Effector memory CD8-positive, alpha-beta T cell (primary cell): ENCODE results near the gene UCKL1.
A peak's percentile ranks its signal among the peaks of the same experiment; 100 is the strongest.

ENCODE experiments used
- ATAC-seq: fragments of 150-1000 bp; cut with Tn5 transposase; replicated peaks from 2 replicates; pipeline ENCODE4 v1.10.0; 2021; ENCODE audit warnings: mild to moderate bottlenecking, moderate library complexity
- DNase-seq, 3 experiments: peaks; one replicate each; pipeline ENCODE4 v3.0.0; 2021
- H3K27ac Mint-ChIP-seq, 2 donors: one replicate each; pipeline ENCODE4 v1.8.0; 2022; ENCODE audit warnings: mild to moderate bottlenecking in 2 of 2, mixed read lengths in 2 of 2, moderate library complexity in 2 of 2
- H3K27me3 Mint-ChIP-seq, 2 donors: one replicate each; pipeline ENCODE4 v1.8.0; 2022; ENCODE audit warnings: mixed read lengths in 2 of 2
- H3K36me3 Mint-ChIP-seq: one replicate; pipeline ENCODE4 v1.8.0; 2022; ENCODE audit warnings: mild to moderate bottlenecking, moderate library complexity, mixed read lengths; ENCODE audit not compliant: insufficient read depth
- H3K4me1 Mint-ChIP-seq, 2 donors: one replicate each; pipeline ENCODE4 v1.8.0; 2022; ENCODE audit warnings: low read depth in 2 of 2, mixed read lengths in 2 of 2
- H3K4me3 Mint-ChIP-seq, 2 donors: one replicate each; pipeline ENCODE4 v1.8.0; 2022; ENCODE audit warnings: mild to moderate bottlenecking in 2 of 2, mixed read lengths in 2 of 2, moderate library complexity in 2 of 2
- H3K9me3 Mint-ChIP-seq, 2 donors: one replicate each; pipeline ENCODE4 v1.8.0; 2022; ENCODE audit warnings: mixed read lengths in 2 of 2

The UCKL1 gene

DNA sequence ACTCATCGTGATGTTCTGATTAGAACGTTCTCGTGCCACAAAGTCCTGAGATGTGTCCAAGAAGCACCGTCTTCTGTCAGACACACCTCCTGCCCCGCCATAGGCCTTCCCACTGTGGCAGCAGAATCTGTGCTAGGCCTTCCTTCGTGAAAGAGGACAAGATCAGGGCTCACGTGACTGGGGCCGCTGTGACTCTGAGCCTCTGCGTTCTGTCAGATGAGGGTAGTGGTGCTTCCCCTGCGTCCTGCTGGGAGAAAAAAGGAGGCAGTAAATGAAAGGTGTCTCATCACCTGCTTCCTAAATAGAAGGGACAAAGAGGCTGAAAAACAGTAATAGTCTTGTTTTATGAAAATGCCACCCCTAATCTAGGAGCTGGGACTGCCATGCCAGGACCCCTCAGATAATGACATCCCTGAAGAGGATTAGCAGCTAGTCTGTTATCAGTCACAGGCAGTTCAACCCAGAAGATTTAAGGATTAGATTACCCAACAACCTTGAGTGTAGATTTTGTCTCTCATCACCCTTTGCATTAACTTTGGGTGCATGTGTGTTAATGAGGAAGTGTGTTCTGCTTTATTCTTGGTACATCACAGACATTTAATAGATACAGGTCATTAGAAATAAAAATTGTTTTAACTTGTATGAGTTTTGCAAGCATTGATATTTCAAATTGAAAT is 57.2 kb downstream of the UCKL1 start:
- no peaks in the 10 kb centered on the region for H3K9me3 Mint-ChIP-seq
- H3K4me3 Mint-ChIP-seq, result no peak overlapping the region
- H3K36me3 Mint-ChIP-seq, result peaks cover 41% of the 10 kb centered on the region
- H3K27ac Mint-ChIP-seq, result peak overlapping the region in 1 of 2 donors; percentile 96
- DNase-seq (no peak), ATAC-seq (no peak)
- H3K27me3 Mint-ChIP-seq, result no peaks in the 10 kb centered on the region
- peaks cover 47 to 51% of the 10 kb centered on the region in 2 donors for H3K4me1 Mint-ChIP-seq

DNA sequence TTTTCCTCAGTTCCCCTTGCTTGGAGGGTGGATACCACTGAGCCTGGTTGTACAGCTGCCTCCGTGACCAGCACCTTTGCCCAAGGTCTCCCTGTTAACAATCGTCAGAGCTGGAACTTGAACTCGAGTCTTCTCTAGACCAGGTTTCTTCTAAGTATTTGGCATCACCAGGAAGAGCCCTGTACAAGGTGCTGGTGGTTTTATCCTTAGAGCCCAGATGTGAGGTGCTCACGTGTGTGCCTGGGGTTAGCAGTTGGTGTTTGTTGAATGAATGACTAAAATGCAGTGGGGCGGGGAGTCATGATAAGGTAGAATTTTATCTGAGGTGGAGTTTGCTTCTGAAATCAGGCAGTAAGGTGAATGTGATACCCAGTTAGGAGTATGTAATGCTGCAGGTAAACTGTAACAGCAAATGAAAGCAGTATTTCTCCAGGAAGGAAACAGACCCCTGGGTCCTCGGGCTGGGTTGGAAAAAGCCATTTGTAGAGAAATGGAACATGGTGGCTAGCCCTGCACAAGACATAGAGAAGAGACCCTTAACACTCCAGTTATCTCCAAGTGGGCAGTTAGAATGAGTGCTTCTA is 58.1 kb downstream of the UCKL1 start:
- ATAC-seq (no peak), DNase-seq (no peak)
- H3K4me1 Mint-ChIP-seq, result peaks cover 44 to 50% of the 10 kb centered on the region in 2 donors
- no peaks in the 10 kb centered on the region for H3K27me3 Mint-ChIP-seq
- H3K27ac Mint-ChIP-seq, result peak overlapping the region; percentile 72 to 96
- peak overlapping the region; percentile 61 to 92 for H3K4me3 Mint-ChIP-seq
- no peaks in the 10 kb centered on the region for H3K9me3 Mint-ChIP-seq
- peaks cover 36% of the 10 kb centered on the region for H3K36me3 Mint-ChIP-seq

DNA sequence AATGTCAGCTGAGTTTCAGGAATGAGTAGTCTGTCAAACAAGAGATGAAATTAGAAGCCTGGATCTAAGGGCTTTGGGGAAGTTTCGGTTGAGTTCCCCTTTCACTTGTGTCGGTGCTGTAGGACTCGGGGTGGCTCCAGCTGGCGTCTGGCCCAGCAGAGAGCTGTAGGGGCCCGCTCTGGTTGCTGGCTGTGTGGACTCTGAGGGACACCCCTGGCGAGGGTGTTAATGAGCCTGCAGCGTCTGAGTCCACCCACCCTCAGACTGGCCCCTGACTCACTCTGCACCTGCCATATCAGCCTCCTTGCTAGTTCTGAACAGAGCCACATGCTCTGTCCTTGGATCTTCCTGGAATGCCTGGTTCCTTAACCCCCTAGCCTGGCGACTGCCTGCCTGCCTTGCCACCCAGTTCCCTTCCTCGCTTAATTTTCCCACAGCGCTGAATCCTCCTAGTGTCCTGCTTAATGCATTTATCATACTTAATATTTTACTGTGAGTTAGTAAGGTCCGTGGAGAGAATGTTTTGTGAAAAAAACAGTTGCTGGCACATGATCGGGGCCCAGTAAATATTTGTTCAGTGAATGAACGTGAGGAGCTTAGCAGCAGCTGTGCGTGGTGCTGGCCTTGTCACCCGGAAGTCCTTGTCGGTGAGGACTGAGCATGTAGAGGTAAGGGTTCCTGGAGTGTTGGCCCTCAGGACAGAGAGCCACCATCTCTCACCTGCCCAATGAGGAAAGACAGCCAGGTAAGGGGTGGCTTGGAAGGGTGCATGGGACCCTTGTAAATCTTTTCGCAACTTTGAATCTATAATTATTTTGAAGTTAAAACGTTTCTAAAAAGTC is 59.7 kb downstream of the UCKL1 start:
- DNase-seq (peak in 2 of 3 experiments; percentile 14 to 19), ATAC-seq (peak; percentile 24)
- peak overlapping the region; percentile 82 to 92 for H3K4me3 Mint-ChIP-seq
- no peaks in the 10 kb centered on the region for H3K27me3 Mint-ChIP-seq
- peak overlapping the region; percentile 95 to 96 for H3K27ac Mint-ChIP-seq
- no peaks in the 10 kb centered on the region for H3K9me3 Mint-ChIP-seq
- peaks cover 31% of the 10 kb centered on the region for H3K36me3 Mint-ChIP-seq
- peaks cover 39 to 44% of the 10 kb centered on the region in 2 donors for H3K4me1 Mint-ChIP-seq

DNA sequence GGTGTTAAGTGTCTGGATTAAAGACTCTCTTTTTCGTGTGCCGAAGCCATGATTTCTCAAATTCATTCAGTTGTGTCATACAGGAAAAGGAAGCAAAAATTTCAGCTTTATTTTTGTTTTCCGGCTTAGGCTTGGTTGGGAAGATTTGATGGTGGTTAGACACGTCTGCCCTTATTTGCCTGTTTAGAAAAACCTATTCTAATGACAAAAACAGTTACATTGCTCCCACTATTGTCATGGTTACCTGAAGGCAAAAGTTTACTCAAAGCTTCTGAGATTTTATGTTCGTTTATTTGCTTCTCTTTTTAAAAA is 60.3 kb downstream of the UCKL1 start:
- Mint-ChIP-seq H3K9me3 (no peaks in the 10 kb centered on the region), H3K27me3 (no peaks in the 10 kb centered on the region), H3K4me1 (peaks cover 35 to 41% of the 10 kb centered on the region in 2 donors), H3K27ac (peak overlapping the region; percentile 95 to 96), H3K4me3 (peak overlapping the region; percentile 82 to 92), H3K36me3 (peaks cover 29% of the 10 kb centered on the region)
- DNase-seq, result no peak
- peak; percentile 28 for ATAC-seq

DNA sequence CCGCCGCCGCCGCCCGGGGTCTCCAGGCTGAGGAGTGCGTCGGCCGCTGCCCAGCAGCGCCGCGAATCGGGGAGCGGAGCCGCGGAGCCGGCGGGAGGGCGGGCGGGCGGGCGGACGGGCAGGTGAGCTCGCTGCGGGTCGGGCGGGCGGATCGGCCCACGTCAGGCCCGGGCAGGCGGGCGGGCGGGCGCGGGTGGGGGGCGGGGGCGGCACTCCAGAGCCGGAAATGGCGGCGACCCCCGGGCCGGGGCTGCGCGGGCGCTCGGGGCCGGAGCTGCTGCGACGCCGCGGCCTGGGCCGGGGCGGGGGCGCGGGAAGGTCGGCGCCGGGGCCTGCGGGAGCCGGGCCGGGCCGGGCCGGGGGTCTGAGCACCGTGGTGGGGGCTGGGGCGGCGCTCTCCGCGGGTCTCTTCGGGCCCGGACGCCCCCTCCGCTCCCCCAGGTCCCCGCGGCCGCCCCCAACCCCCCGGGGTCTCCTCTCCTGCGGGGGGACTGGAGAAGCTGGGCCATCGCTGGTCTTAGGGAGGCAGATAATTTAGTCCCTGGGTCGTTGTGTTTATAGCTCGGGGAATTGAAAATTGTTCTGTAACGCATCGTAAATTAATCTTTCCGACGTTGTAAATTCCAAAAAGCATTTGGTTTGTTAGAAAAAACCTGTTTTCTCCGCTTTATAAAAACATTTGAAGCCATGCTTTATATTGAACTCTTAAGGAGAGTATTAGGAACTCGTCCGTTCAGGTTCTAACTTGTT is 60.8 kb downstream of the UCKL1 start:
- H3K36me3 Mint-ChIP-seq, result peaks cover 29% of the 10 kb centered on the region
- H3K4me1 Mint-ChIP-seq, result peaks cover 35 to 41% of the 10 kb centered on the region in 2 donors
- peak overlapping the region; percentile 95 to 96 for H3K27ac Mint-ChIP-seq
- no peak for DNase-seq
- H3K9me3 Mint-ChIP-seq, result no peaks in the 10 kb centered on the region
- peak overlapping the region; percentile 82 to 92 for H3K4me3 Mint-ChIP-seq
- H3K27me3 Mint-ChIP-seq, result no peaks in the 10 kb centered on the region
- no peak for ATAC-seq

DNA sequence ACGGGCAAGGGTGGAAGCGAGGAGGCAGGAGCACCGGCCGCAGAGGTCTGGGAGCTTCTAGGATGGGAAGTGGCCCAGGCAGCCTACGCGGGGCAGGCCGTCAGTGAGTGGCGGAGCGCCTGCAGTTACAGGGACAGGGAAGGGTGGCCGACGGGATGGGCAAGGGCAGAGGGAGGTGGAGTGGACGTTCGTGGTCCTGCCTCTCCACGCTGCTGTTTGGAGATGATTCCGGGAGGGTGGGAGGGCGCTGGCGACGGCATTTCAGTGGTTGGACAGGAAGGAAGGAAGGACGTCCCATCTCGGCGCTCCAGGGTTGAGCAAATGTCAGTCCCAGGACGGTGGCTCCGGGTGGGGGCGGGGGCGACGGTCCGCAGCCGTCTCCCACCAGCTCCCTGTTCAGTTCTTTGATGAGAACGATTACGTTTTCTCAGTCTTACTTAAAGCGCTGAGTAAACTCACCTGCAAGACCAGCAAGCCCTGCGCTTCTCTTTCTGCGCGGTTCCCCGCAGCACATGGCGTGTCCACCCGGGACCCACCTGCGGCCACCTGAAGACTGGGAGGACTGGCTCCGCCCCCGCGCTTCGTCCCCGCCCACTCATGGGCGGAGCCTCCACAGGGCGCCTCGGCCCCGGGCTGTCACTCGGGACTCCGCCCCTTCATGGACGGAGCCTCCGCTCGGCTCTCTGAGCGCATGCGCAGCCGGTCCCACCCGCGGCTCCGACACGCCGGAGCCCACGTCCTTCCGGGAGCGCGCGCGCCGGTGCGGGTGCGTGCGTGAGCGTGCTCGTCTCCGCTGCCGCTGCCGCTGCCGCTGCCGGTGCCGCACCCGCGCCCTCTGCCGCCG is 61.6 kb downstream of the UCKL1 start, which contains the start of gene DNAJC5:
DNAJC5 (plus strand) TSS at position 769 of the 844 bp plus-strand sequence. CDS start 33,220 bp downstream, outside the sequence.
- Mint-ChIP-seq H3K4me3 (peak within 1 kb of the TSS; percentile 82 to 92), H3K27me3 (no peaks in the 10 kb centered on the region), H3K4me1 (peaks cover 35 to 41% of the 10 kb centered on the region in 2 donors), H3K36me3 (peaks cover 34% of the 10 kb centered on the region), H3K27ac (peak within 1 kb of the TSS; percentile 95 to 96), H3K9me3 (no peaks in the 10 kb centered on the region)
- DNase-seq (peak; percentile 94 to 97 (median 95)), ATAC-seq (peak; percentile 82)

DNA sequence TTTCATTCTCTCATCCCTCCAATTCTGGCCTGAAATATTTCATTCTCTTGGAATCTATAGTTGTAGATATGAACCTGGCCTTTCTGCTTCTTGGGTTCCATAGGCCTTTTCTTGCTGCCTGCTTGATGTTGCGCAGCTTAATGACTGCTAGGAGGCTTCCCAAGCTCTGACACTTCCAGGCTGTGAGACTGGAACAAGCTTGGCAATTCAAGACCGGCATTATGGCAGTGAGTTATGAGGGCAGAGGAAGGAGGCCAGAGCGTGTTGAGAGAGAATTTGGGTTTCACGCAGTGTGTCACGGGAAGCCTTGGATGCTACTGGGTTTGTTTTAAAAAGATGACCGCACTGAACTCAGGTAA is 62.2 kb downstream of the UCKL1 start:
- peak overlapping the region; percentile 77 to 80 for H3K4me3 Mint-ChIP-seq
- DNase-seq, result no peak
- peaks cover 35 to 36% of the 10 kb centered on the region in 2 donors for H3K4me1 Mint-ChIP-seq
- ATAC-seq, result no peak
- peaks cover 34% of the 10 kb centered on the region for H3K36me3 Mint-ChIP-seq
- H3K9me3 Mint-ChIP-seq, result no peaks in the 10 kb centered on the region
- H3K27ac Mint-ChIP-seq, result peak overlapping the region; percentile 74 to 92
- H3K27me3 Mint-ChIP-seq, result no peaks in the 10 kb centered on the region

DNA sequence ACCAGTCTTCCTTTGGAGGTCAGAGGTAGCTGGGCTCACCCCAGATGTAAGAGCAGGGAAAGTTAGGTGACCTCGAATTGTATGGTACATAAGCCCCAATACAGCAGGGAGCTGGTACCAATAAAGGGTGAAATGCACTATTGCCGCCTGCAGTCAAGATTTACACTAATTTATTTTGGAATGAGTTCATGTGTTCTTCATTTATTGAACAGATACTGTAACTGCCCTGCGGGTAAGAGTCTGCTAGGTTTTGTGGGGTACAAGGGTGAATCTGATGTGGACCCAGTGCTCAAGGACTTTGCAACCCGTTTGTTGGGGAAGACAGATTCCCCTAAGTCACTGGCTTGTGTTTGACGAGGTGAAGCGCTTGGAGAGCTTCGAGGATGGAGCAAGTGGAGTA is 63.8 kb downstream of the UCKL1 start:
- Mint-ChIP-seq H3K36me3 (peaks cover 37% of the 10 kb centered on the region), H3K4me1 (peaks cover 22 to 25% of the 10 kb centered on the region in 2 donors), H3K4me3 (no peak overlapping the region), H3K27me3 (no peaks in the 10 kb centered on the region), H3K9me3 (no peaks in the 10 kb centered on the region), H3K27ac (no peak overlapping the region)
- DNase-seq (no peak), ATAC-seq (no peak)

DNA sequence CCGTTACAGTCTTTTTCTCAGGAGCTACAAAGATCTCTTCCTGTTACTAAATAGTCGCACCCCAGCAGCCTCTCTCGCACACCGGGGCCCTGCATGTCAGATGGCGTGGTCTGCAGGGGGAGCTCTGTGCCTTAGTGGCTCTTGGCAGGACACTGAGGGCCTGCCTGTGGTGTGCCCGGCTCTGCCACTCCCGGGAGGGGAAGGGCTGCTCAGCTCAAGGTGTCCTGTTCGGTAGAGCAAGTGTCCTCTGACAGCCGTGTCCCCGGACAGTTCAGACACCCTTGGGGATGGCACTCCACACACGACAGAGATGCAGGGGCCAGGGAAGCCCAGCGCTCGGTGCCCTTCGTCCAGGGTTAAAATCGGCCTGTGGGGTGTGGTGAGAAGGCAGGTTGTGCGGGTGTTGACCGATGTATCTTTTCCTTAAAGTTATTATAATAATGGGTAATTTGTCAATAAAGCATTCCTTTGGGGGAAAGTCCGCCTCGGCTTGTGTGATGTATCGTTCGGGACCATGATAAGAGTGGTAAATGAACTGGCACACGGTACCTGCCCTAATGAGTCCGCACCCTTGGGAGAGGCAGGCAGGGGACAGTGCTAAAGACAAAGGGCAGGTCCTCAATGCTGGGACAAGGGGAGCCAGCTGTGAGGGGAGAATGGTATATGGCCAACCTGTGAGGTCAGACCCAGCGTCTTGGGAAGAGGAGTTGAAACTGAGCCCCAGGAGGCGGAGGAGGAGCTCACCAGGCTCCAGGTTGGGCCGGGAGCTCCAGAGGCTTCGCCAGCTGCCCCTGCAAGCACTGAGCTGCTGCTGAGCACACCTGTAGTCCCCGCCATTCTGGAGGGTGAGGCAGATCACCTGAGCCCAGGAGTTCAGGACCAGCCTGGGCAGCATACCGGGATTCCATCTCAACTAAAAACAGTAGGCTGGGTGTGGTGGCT is 64.9 kb downstream of the UCKL1 start:
- DNase-seq (no peak), ATAC-seq (no peak)
- H3K36me3 Mint-ChIP-seq, result peaks cover 38% of the 10 kb centered on the region
- no peak overlapping the region for H3K4me3 Mint-ChIP-seq
- H3K27ac Mint-ChIP-seq, result no peak overlapping the region
- H3K9me3 Mint-ChIP-seq, result no peaks in the 10 kb centered on the region
- no peaks in the 10 kb centered on the region for H3K27me3 Mint-ChIP-seq
- H3K4me1 Mint-ChIP-seq, result peaks cover 16% of the 10 kb centered on the region in 2 donors

DNA sequence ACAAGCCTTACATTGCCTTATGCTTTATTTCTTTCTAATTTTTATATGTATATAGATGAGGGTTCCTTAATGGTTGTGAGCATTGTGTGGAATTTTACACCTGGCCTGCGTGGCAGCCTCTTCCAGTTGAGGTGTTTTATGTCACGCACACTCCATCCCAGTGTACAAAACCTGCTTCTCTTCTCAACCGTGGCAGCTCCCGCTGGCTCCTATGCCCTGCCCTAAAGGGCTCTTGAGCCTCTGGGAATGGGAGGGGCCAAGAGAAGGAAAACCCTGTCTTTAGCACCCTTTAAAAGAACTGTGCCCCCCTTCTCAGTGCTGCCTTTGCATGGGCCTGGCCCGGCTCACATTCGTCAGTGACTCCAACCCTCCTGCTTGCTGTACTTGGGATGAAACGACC is 65.6 kb downstream of the UCKL1 start:
- H3K4me1 Mint-ChIP-seq, result peaks cover 9% of the 10 kb centered on the region in 2 donors

DNA sequence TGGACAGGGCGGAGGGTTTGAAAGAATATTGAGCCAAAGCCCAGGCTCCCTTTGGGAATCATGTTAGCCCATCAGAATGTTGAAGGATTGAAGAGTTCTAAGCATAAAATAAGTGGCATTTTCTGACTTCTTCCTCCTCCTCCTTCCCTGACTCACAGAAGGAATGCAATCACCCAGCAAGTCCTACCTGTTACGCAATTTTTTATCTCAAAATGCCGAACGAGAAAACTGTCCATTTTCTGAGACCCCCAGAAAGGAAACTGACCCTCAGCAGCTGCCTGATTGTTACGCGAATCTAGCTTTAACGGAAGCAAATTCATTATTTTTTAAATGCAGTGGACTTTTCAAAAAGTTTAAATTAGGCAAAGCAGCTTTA is 66.0 kb downstream of the UCKL1 start:
- H3K9me3 Mint-ChIP-seq, result no peaks in the 10 kb centered on the region

More for the DNA sequence above, 65.6 kb downstream of the UCKL1 start:
- DNase-seq (no peak), ATAC-seq (no peak)
- no peaks in the 10 kb centered on the region for H3K27me3 Mint-ChIP-seq
- H3K9me3 Mint-ChIP-seq, result no peaks in the 10 kb centered on the region
- no peak overlapping the region for H3K27ac Mint-ChIP-seq
- no peak overlapping the region for H3K4me3 Mint-ChIP-seq
- H3K36me3 Mint-ChIP-seq, result peaks cover 34% of the 10 kb centered on the region

More for the DNA sequence above, 66.0 kb downstream of the UCKL1 start:
- Mint-ChIP-seq H3K4me1 (peaks cover 9% of the 10 kb centered on the region in 2 donors), H3K27ac (no peak overlapping the region), H3K36me3 (peaks cover 32% of the 10 kb centered on the region), H3K4me3 (no peak overlapping the region), H3K27me3 (no peaks in the 10 kb centered on the region)
- ATAC-seq, result no peak
- no peak for DNase-seq
